ENCODE measurements around the gene CFAP58.

Gene CFAP58

GRCh38 chr10:104488439-104488832, 134.8 kb downstream of the CFAP58 start:
- no peak for DNase-seq

GRCh38 chr10:104492329-104492940, 138.8 kb downstream of the CFAP58 start:
- DNase-seq, result no peak

- no peak for DNase-seq
Observed at GRCh38 chr10:104498347-104499081, 144.9 kb downstream of the CFAP58 start.

GRCh38 chr10:104501449-104501848, 147.8 kb downstream of the CFAP58 start:
- no peak for DNase-seq

GRCh38 chr10:104501864-104502579, 148.4 kb downstream of the CFAP58 start:
- no peak for DNase-seq

- no peak for DNase-seq
Observed at GRCh38 chr10:104502907-104503306, 149.3 kb downstream of the CFAP58 start.

All from suppressor macrophage (primary cell).